H7 (cell line): Measurements from ENCODE around the gene PTGR1. TPM values are rescaled to one million over a fixed set of nuclear protein-coding genes. Genes with fewer than 3 reads are reported as not detected.
"Not testable (repeated sequence)": the region's sequence is repeated elsewhere in the genome, so short reads cannot be mapped to it uniquely, and the experiment has no call there.

Source experiments
- DNase-seq: peaks from one replicate; pipeline ENCODE4 v3.0.0; 2012
- H3K27me3 ChIP-seq: 2 replicates; pipeline ENCODE4 v1.6.0; 2011; ENCODE audit warnings: mild to moderate bottlenecking, low read length; ENCODE audit not compliant: control insufficient read depth, insufficient read depth
- H3K36me3 ChIP-seq: replicated peaks from 2 replicates; pipeline ENCODE4 v1.5.1; 2011; ENCODE audit warnings: low read length; ENCODE audit not compliant: control insufficient read depth, insufficient read depth
- H3K4me3 ChIP-seq: 2 replicates; pipeline ENCODE4 v1.5.1; 2011; ENCODE audit warnings: low read depth, mild to moderate bottlenecking, control low read depth, low read length, moderate library complexity; ENCODE audit not compliant: insufficient read depth
- total RNA-seq: library from RNA; depleted of rRNA; stranded (reverse); fragments of >200 nt; shearing (Covaris generic); gene quantifications from 2 replicates; pipeline ENCODE4 v1.2.3, GENCODE V29; 2014

PTGR1 gene
- total RNA-seq, 1 experiment from 2014 or later: 199 TPM

- no peaks in the 10 kb centered on the region; the same call in 1 of the 2 replicates for H3K36me3 ChIP-seq
- DNase-seq: no peak
Measured at GRCh38 chr9:111630182-111630963, 30.9 kb upstream of the PTGR1 start.

GRCh38 chr9:111628411-111628810 lies 29.0 kb upstream of the PTGR1 start:
- Histone ChIP-seq H3K27me3 (no peaks in the 10 kb centered on the region), H3K36me3 (no peaks in the 10 kb centered on the region), H3K4me3 (no peak overlapping the region)
- no peak for DNase-seq

More at GRCh38 chr9:111630182-111630963, 30.9 kb upstream of the PTGR1 start:
- no peaks in the 10 kb centered on the region for H3K27me3 ChIP-seq
- H3K4me3 ChIP-seq: peak overlapping the region; percentile 99

GRCh38 chr9:111627260-111627963 lies 28.0 kb upstream of the PTGR1 start:
- H3K36me3 ChIP-seq: no peaks in the 10 kb centered on the region
- DNase-seq: no peak
- H3K27me3 ChIP-seq: no peaks in the 10 kb centered on the region
- H3K4me3 ChIP-seq: no peak overlapping the region

- no peaks in the 10 kb centered on the region for H3K27me3 ChIP-seq
- H3K36me3 ChIP-seq: no peaks in the 10 kb centered on the region
- no peak overlapping the region for H3K4me3 ChIP-seq
- DNase-seq: no peak
Measured at GRCh38 chr9:111622626-111623025, 23.2 kb upstream of the PTGR1 start.

GRCh38 chr9:111621895-111622480 lies 22.5 kb upstream of the PTGR1 start:
- Histone ChIP-seq H3K27me3 (no peaks in the 10 kb centered on the region), H3K36me3 (no peaks in the 10 kb centered on the region), H3K4me3 (no peak overlapping the region)
- DNase-seq: peak; percentile 69

- not testable (repeated sequence) for DNase-seq, H3K27me3 ChIP-seq, H3K36me3 ChIP-seq, H3K4me3 ChIP-seq
Measured at GRCh38 chr9:111617349-111617748, 17.9 kb upstream of the PTGR1 start.

- H3K36me3 ChIP-seq: no peaks in the 10 kb centered on the region
- DNase-seq: no peak
- H3K4me3 ChIP-seq: no peak overlapping the region
- no peaks in the 10 kb centered on the region for H3K27me3 ChIP-seq
Measured at GRCh38 chr9:111615928-111616327, 16.5 kb upstream of the PTGR1 start.

- H3K4me3 ChIP-seq: no peak overlapping the region
- no peak for DNase-seq
- no peaks in the 10 kb centered on the region for H3K27me3 ChIP-seq
- no peaks in the 10 kb centered on the region for H3K36me3 ChIP-seq
Measured at GRCh38 chr9:111613436-111614040, 14.1 kb upstream of the PTGR1 start.

- no peaks in the 10 kb centered on the region for H3K27me3 ChIP-seq
- H3K36me3 ChIP-seq: no peaks in the 10 kb centered on the region
- no peak overlapping the region for H3K4me3 ChIP-seq
- DNase-seq: no peak
Measured at GRCh38 chr9:111610845-111611244, 11.4 kb upstream of the PTGR1 start.

GRCh38 chr9:111610149-111610548 lies 10.7 kb upstream of the PTGR1 start:
- H3K4me3 ChIP-seq: no peak overlapping the region
- DNase-seq: no peak
- H3K27me3 ChIP-seq: no peaks in the 10 kb centered on the region
- no peaks in the 10 kb centered on the region for H3K36me3 ChIP-seq

- H3K4me3 ChIP-seq: no peak overlapping the region
- no peaks in the 10 kb centered on the region for H3K36me3 ChIP-seq
- no peaks in the 10 kb centered on the region; the same call in 1 of the 2 replicates for H3K27me3 ChIP-seq
- DNase-seq: no peak
Measured at GRCh38 chr9:111605041-111605559, 5.7 kb upstream of the PTGR1 start.

GRCh38 chr9:111604054-111604615 lies 4.7 kb upstream of the PTGR1 start:
- DNase-seq: no peak
- Histone ChIP-seq H3K4me3 (no peak overlapping the region), H3K27me3 (no peaks in the 10 kb centered on the region; the same call in 1 of the 2 replicates), H3K36me3 (no peaks in the 10 kb centered on the region)

- peaks cover 2% of the 10 kb centered on the region for H3K27me3 ChIP-seq
- H3K36me3 ChIP-seq: no peaks in the 10 kb centered on the region
- no peak for DNase-seq
- no peak overlapping the region for H3K4me3 ChIP-seq
Measured at GRCh38 chr9:111603041-111603440, 3.6 kb upstream of the PTGR1 start.
